GM19025 (cell line): ENCODE data around the gene RALGDS.

Source experiments
- ATAC-seq: cut with Tn5 transposase; IDR thresholded peaks from one replicate; pipeline ENCODE4 v1.9.1; 2021; ENCODE audit warnings: mild to moderate bottlenecking, low read depth, moderate library complexity; ENCODE audit not compliant: unreplicated experiment

Gene RALGDS

GRCh38 chr9:133137451-133138231, 16.6 kb upstream of the RALGDS start:
- no peak for ATAC-seq

GRCh38 chr9:133135146-133135745, 14.2 kb upstream of the RALGDS start:
- no peak for ATAC-seq

- no peak for ATAC-seq
Observed at GRCh38 chr9:133134388-133135145, 13.5 kb upstream of the RALGDS start.

GRCh38 chr9:133133681-133134387, 12.8 kb upstream of the RALGDS start:
- ATAC-seq = peak; percentile 88

GRCh38 chr9:133132174-133132573, 11.1 kb upstream of the RALGDS start:
- no peak for ATAC-seq

GRCh38 chr9:133131506-133131905, 10.5 kb upstream of the RALGDS start:
- ATAC-seq = no peak

GRCh38 chr9:133130685-133131244, 9.7 kb upstream of the RALGDS start:
- ATAC-seq = no peak

GRCh38 chr9:133129001-133129795, 8.2 kb upstream of the RALGDS start:
- ATAC-seq = no peak

GRCh38 chr9:133128152-133128551, 7.1 kb upstream of the RALGDS start:
- no peak for ATAC-seq

GRCh38 chr9:133127340-133127981, 6.4 kb upstream of the RALGDS start:
- no peak for ATAC-seq

- ATAC-seq = no peak
Observed at GRCh38 chr9:133126697-133127339, 5.8 kb upstream of the RALGDS start.

- no peak for ATAC-seq
Observed at GRCh38 chr9:133125941-133126696, 5.1 kb upstream of the RALGDS start.

- no peak for ATAC-seq
Observed at GRCh38 chr9:133124907-133125275, 3.9 kb upstream of the RALGDS start.

GRCh38 chr9:133124123-133124906, 3.3 kb upstream of the RALGDS start:
- no peak for ATAC-seq

GRCh38 chr9:133122935-133123611, 2.0 kb upstream of the RALGDS start:
- ATAC-seq = no peak

GRCh38 chr9:133122605-133122934, 1.5 kb upstream of the RALGDS start:
- no peak for ATAC-seq
